Heart left ventricle (tissue), 16 donors: ENCODE results near the gene ATP23. TPM values are rescaled to one million over a fixed set of nuclear protein-coding genes. Genes with fewer than 3 reads are reported as not detected.

Source experiments
- ATAC-seq, 4 donors: fragments of 200-7000 bp; cut with Tn5 transposase; one replicate each; pipeline ENCODE4 v1.9.1; 2020 to 2022; ENCODE audit warnings: moderate library complexity in 4 of 4, mild to moderate bottlenecking in 3 of 4, moderate number of reproducible peaks in 1 of 4
- DNase-seq, 5 donors: peaks; one replicate each; pipeline ENCODE4 v3.0.0-alpha.2; 2020
- H3K27ac ChIP-seq, 12 donors: fragments of 200-600 bp; sonication (generic) in 4 of 12; one replicate each; pipeline versions ENCODE4 v1.5.0 to v1.8.0; 2016 to 2022; ENCODE audit warnings: mild to moderate bottlenecking in 2 of 12
- H3K27me3 ChIP-seq, 9 donors: fragments of 200-600 bp; sonication (generic) in 2 of 9; one replicate each; pipeline versions ENCODE4 v1.5.1 to v1.8.0; 2016 to 2022; ENCODE audit warnings: mild to moderate bottlenecking in 3 of 9
- H3K36me3 ChIP-seq, 9 donors: fragments of 200-600 bp; sonication (generic) in 2 of 9; one replicate each; pipeline versions ENCODE4 v1.5.0 to v1.8.0; 2018 to 2022; ENCODE audit warnings: mild to moderate bottlenecking in 2 of 9
- H3K4me1 ChIP-seq, 12 donors: fragments of 200-600 bp; sonication (generic) in 4 of 12; one replicate each; pipeline versions ENCODE4 v1.5.0 to v1.8.0; 2016 to 2022; ENCODE audit warnings: mild to moderate bottlenecking in 3 of 12
- H3K4me3 ChIP-seq, 12 donors: fragments of 200-600 bp; sonication (generic) in 4 of 12; one replicate each; pipeline versions ENCODE4 v1.5.0 to v1.8.0; 2017 to 2022; ENCODE audit warnings: mild to moderate bottlenecking in 9 of 12, moderate library complexity in 4 of 12
- H3K9me3 ChIP-seq, 12 donors: fragments of 200-600 bp; sonication (generic) in 4 of 12; one replicate each; pipeline versions ENCODE4 v1.5.0 to v1.8.0; 2016 to 2022; ENCODE audit warnings: mild to moderate bottlenecking in 1 of 12
- CTCF ChIP-seq, 12 donors: fragments of 200-600 bp; sonication (generic) in 4 of 12; IDR thresholded peaks; one replicate each; pipeline versions ENCODE4 v1.5.0 to v1.8.0; 2018 to 2022; ENCODE audit warnings: antibody characterized with exemption in 12 of 12, mild to moderate bottlenecking in 5 of 12
- POLR2A ChIP-seq, 2 donors: fragments of 450-650 bp; IDR thresholded peaks; one replicate each; pipeline ENCODE4 v1.6.1; 2017; ENCODE audit warnings: antibody characterized with exemption in 2 of 2, mild to moderate bottlenecking in 2 of 2, moderate library complexity in 2 of 2
- WGBS, 4 donors: extraction: QIAGEN DNeasy Blood & Tissue Kit in 2 of 4; methylation state at CpG; one replicate each; pipeline versions ENCODE4 v1.1.5 to v1.1.7; 2013 to 2018; 5-methylcytosine and 5-hydroxymethylcytosine counted together
- intact Hi-C, 10 donors: fragments of 100-400 bp; cut with DNase I; formaldehyde crosslinking; loops; one replicate each; pipeline versions ENCODE4 v1.11.1 to v1.14.2; 2022
- polyA plus RNA-seq, 2 donors: library from polyadenylated mRNA; stranded (reverse); fragments of 200-250 nt; gene quantifications; one replicate each; pipeline ENCODE4 v1.2.3, GENCODE V29; 2013
- total RNA-seq, 9 donors: library from RNA; depleted of rRNA in 2 of 9; stranded (reverse); fragments of >200 nt in 2 of 9; fragmentation: NEBNext Ultra II Directional in 3 of 9; extraction: Animal tissue kit (Norgen Biotek cat#: 25700) in 3 of 9; gene quantifications; one replicate each; pipeline versions ENCODE4 v1.1.0 to v1.2.4, GENCODE V29; 2016 to 2023
- donor health status: ischemic (EF 13 %, LVEDD 7.1; RV severe dilation, severe dysfunction).
- donor health status: healthy with polysubstance abuse.
- donor health status: DM: no; HTN: yes; CAD: no.
- donor health status: DM: no; HTN: no; CAD: no.
- donor health status: ischemic (EF 25% LVEDD 6.9; RV normal size, moderate dysfunction).
- donor health status: ischemic (EF 25% LVEDD 5.7; RV mildly dilated, moderate dysfunction).
- donor health status: healthy.
- donor health status: DM: yes; HTN: yes; CAD: no.
- donor health status: ischemic (EF 35%, LVEDD 5.7; RV mildly dilated, moderate dysfunction).
- donor health status: nonischemic (EF 11% LVEDD 7.7; RV severe dilation, severe dysfunction).
- donor health status: DM: yes; HTN: yes; CAD: no.
- donor health status: PGD.
- donor health status: ischemic (EF 29% LVEDD 5.4; RV normal size, mild dysfunction).
- donor health status: nonischemic (EF 23%, LVEDD 6.1; RV moderate dilation, normal function).

The ATP23 gene
- total and polyA plus RNA-seq, 11 donors, result 1.8 to 10.4 (median 6.1) TPM

- peaks cover 0 to 45% (median 8%) of the 10 kb centered on the region in 9 donors for H3K36me3 ChIP-seq
These were observed 11.4 kb downstream of the ATP23 start for GRCh38 chr12:57952766-57953165.

GRCh38 chr12:57954768-57955167 lies 13.4 kb downstream of the ATP23 start:
- WGBS, 4 donors, result 95 to 100% (median 97%) methylated on average over 1 of the region's 1 CpG
- Histone ChIP-seq H3K36me3 (peaks cover 0 to 35% (median 8%) of the 10 kb centered on the region in 9 donors), H3K4me1 (no peaks in the 10 kb centered on the region), H3K27ac (no peak overlapping the region), H3K4me3 (no peak overlapping the region), H3K27me3 (no peaks in the 10 kb centered on the region), H3K9me3 (peaks cover 0 to 7% (median 0%) of the 10 kb centered on the region in 12 donors)
- intact Hi-C loops, result no loop called here
- ATAC-seq, result no peak
- DNase-seq, result no peak
- TF ChIP-seq POLR2A (IDR thresholded peaks at IDR 0.05) (no peak), CTCF (IDR thresholded peaks at IDR 0.05) (no peak)

More at GRCh38 chr12:57952766-57953165, 11.4 kb downstream of the ATP23 start:
- H3K4me1 ChIP-seq, result no peaks in the 10 kb centered on the region
- DNase-seq (no peak), ATAC-seq (no peak)
- no peak overlapping the region for H3K27ac ChIP-seq
- H3K27me3 ChIP-seq, result no peaks in the 10 kb centered on the region
- TF ChIP-seq POLR2A (IDR thresholded peaks at IDR 0.05) (no peak), CTCF (IDR thresholded peaks at IDR 0.05) (no peak)
- no peaks in the 10 kb centered on the region for H3K9me3 ChIP-seq
- intact Hi-C loops, result no loop called here
- H3K4me3 ChIP-seq, result no peak overlapping the region
- WGBS, 4 donors, result 92 to 98% (median 96%) methylated on average over 2 of the region's 2 CpGs

GRCh38 chr12:57958061-57958657 lies 16.8 kb downstream of the ATP23 start:
- intact Hi-C loops, result no loop called here
- Histone ChIP-seq H3K36me3 (peaks cover 0 to 29% (median 6%) of the 10 kb centered on the region in 9 donors), H3K9me3 (peaks cover 0 to 38% (median 3%) of the 10 kb centered on the region in 12 donors), H3K4me3 (no peak overlapping the region), H3K27me3 (no peaks in the 10 kb centered on the region), H3K27ac (no peak overlapping the region), H3K4me1 (no peaks in the 10 kb centered on the region)
- TF ChIP-seq CTCF (IDR thresholded peaks at IDR 0.05) (no peak), POLR2A (IDR thresholded peaks at IDR 0.05) (no peak)
- DNase-seq, result no peak
- no peak for ATAC-seq
- WGBS, 4 donors, result 98 to 100% (median 99%) methylated on average over 6 of the region's 6 CpGs

- DNase-seq, result no peak
- TF ChIP-seq POLR2A (IDR thresholded peaks at IDR 0.05) (no peak), CTCF (IDR thresholded peaks at IDR 0.05) (no peak)
- WGBS, 4 donors, result 61 to 71% (median 71%) methylated on average over 1 of the region's 1 CpG
- H3K36me3 ChIP-seq, result no peaks in the 10 kb centered on the region
- H3K27me3 ChIP-seq, result no peaks in the 10 kb centered on the region
- no peaks in the 10 kb centered on the region for H3K4me1 ChIP-seq
- H3K4me3 ChIP-seq, result no peak overlapping the region
- intact Hi-C loops, result no loop called here
- H3K27ac ChIP-seq, result no peak overlapping the region
- no peak for ATAC-seq
- peaks cover 0 to 76% (median 6%) of the 10 kb centered on the region in 12 donors for H3K9me3 ChIP-seq
These were observed 23.1 kb downstream of the ATP23 start for GRCh38 chr12:57964421-57964820.
